ENCODE results near the gene MIX23. TPM values are rescaled to one million over a fixed set of nuclear protein-coding genes. Genes with fewer than 3 reads are reported as not detected.

The MIX23 gene
- total RNA-seq, 1 donor from 2014 or later = 43.3 TPM

DNA sequence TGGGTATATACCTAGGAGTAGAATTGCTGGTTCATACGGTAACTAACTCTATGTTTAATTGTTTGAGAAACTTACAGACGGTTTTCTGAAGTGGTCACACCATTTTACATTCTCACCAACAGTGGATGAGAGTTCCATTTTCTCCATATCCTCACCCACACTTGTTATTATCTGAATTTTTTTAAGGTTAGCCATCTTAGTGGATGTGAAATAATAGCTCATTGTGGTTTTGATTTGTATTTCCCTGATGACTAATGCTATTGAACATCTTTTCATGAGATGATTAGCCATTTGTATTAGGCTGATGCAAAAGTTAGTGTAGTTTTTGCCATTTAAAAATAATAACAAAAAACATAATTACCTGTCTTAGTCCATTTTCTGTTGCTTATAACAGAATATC is 39.4 kb downstream of the MIX23 start:
- ATAC-seq = peak; percentile 22

DNA sequence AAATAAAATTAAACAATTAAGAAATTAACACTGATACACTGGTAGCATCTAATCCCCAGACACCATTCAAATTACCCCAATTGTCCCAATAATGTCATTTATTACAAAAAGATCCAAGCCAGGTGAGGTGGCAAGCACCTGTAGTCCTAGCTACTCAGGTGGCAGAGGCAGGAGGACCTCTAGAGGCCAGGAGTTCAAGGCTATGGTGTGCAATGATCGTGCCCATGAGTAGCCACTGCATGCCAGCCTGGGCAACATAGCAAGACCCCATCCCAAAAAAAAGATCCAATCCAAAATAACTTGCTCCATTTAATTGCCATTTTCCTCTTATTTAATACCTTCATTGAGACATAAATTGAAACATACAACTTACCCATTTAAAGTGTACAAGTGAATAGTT is 40.2 kb downstream of the MIX23 start:
- ATAC-seq = peak; percentile 53

DNA sequence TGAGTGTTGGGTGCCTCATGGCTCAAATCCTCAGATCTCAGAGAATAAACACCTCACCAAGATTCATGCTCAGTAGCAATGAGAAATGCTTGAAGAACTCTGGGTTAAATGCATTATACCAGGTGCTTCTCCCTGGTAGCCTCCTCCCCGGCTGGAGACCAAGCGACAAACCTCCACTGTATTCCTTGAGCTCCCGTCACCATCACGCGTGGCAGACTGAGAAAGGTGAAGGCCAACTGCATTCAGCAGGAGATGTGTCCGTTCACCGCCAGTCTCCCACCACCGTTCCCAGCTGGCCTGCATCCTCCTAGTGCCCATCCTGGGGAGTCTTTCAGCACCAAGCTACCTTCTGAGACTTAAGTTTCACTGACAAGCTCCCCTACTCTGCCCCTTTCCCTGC is 50.5 kb downstream of the MIX23 start:
- no peak for ATAC-seq

DNA sequence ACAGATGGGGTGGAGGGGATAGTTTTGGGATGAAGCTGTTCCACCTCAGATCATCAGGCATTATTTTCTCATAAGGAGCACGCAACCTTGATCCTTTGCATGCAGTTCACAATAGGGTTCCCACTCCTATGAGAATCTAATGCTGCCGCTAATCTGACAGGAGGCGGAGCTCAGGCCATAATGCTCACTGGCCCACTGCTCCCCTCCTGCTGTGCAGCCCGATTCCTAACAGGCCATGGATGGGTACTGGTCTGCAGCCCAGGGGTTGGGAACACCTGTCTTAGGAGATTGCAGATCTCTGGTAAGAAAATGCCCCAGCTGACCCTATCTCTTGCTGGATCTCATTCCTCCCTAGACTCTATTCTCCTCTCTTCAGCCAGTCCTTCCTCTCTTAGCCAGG is 51.1 kb downstream of the MIX23 start:
- ATAC-seq = no peak

DNA sequence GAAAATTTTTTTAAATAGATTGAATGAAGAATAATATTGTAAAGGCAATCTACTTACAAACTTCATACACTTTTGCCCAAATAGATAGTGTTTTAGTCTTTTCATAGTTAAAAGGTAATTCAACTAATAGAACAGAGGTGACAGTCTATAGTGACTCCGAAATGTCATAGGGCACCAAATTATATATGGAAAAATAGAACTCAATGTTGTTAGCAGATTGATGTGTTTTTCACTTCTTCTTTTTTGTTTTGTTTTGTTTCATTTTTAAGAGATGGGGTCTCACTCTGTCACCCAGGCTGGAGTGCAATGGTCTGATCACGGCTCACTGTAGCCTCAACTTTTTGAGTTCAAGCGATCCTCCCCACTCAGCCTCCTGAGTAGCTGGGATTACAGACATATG is 57.3 kb downstream of the MIX23 start:
- ATAC-seq = no peak

DNA sequence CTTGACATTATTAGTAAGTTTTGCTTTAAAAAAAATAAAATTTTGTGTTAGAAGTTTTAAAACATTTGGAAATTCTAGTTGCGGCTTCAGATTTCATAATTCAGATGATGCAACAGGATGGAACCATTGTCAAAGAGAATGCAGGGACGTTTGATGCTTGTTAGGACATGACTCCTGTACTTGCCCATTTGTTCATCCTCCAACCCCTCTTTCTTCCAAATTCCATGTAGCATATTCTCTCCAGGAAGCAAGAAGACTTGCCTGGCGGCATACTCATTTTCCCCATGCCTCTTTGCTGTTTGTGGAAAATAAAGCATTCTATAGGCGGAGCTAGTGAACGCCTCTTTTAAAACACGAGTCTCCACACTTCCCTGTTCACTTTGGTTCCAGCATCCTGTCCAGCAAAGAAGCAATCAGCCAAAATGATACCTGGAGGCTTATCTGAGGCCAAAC is 58.1 kb downstream of the MIX23 start, which contains the start of gene CSTA:
Gene CSTA (plus strand): TSS at position 378 of the 453 bp plus-strand sequence. CDS start 45 bp downstream, at position 423.
- ATAC-seq = peak; percentile 89

DNA sequence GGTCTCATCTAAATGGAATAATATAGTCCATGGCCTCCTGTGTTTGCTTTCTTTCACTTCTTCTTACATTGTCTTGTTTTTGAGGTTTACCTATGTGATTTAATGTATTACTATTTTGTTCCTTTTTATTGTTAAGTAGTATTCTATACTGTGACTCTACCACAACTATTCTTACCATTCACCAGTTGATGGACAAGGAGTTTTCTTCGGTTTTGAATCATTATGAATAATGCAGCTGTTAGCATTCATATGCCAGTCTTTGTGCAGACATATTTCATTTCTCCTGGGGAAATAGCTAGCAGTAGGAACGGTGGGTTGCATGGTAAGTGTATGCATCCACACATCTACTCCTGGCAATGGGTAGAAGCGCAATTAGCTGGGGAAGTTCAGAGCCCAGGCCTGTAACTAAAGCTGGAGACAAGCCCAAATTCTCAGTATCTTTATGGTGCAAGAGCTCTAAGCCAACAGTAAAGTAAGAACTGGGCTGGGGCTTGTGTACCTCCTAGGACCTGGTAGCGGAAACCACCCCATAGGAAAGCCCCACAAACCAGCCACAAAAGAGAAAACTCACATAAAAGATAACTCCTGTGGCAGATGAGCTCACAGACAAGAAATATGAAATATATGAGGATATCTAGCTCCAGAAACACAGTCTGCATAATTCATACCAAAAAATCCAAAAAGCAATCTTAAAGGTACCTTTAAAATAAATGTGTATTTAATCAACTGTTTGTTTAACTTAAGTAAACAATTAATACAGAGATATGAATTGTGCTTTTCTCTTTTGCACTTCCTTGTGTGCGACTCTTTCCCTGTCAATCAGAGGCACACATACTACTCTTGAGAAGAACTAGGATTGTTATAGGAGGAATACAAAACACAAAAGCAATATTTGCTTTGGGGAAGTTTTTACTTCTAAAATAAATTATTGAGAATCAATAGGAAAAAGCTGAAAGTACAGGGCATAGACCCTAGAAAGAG is 60.6 kb downstream of the MIX23 start:
- no peak for ATAC-seq

DNA sequence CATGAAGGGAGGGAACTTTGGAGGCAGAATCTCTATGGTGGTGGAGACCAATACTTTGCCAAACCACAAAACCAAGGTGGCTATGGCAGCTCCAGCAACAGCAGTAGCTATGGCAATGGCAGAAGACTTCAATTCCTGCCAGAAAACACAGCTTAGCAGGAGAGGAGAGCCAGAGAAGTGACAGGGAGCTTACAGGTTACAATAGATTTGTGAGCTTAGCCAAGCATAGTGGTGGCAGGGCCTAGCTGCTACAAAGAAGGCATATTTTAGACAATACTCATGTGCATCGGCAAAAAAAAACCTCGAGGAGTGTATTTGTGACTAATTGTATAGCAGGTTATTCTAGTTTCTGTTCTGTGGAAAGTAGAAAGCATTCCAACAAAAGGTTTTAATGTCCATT is 64.4 kb downstream of the MIX23 start:
- peak; percentile 85 for ATAC-seq

DNA sequence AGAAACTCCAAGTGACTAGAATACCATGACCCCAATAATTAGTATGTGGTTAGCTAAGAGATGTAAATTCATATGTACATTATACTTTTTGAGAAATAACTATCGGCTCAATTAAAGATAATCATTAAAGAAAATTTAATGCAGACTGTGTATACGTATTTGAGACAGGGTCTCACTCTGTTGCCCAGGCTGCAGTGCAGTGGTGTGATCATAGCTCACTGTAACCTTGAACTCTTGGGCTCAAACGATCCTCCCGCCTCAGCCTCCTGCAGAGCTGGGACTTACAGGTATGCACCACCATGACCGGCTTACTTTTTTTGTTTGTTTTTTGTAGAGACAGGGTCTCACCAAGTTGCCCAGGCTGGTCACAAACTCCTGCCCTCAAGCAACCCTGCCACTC is 66.7 kb downstream of the MIX23 start:
- ATAC-seq = no peak

DNA sequence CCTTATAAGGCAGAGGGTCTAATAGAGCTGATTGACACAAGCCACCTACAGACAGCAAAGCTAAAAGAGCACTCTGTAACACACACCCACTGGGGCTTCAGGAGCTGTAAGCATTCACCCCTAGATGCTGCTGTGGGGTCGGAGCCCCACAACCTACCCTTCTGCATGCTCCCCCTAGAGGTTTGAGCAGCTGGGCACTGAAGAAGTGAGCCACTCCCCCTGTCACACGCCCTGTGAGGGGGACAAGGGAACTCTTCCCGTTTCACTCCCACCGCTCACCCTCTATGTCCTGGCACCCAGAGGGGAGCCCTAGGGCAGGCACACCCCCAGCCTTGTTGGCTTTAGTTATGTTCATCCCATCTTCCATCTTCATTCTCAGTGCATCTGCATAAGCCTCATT is 67.4 kb downstream of the MIX23 start:
- no peak for ATAC-seq

DNA sequence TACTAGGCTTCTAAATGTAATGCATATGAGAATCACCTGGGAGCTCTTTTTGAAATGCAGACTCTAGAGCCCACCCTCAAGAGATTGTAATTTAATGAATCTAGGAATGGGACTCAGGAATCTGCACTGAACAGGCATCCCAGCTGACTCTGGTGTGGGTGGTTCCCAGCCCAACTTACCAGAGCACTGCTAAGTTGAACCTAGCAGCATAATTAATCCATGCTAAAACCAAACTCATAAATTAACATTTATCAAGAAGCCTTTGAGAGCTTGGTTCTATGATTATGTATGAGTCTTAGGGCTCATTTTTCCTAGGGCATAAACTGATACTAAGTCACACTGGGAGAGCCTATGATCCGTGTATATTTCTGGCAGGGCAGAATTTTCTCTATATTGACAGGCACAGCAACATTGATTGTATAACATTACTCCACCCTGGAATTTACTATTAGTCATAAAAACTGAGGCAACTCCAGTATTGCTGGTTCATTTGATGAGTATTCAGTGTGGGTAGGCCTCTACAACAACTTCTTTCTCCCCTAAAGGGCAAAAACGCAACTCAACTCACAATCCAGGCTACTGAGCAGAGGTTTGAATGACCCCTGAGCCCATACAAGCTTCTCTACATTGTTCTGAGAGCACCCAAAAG is 68.7 kb downstream of the MIX23 start:
- ATAC-seq = peak; percentile 79

DNA sequence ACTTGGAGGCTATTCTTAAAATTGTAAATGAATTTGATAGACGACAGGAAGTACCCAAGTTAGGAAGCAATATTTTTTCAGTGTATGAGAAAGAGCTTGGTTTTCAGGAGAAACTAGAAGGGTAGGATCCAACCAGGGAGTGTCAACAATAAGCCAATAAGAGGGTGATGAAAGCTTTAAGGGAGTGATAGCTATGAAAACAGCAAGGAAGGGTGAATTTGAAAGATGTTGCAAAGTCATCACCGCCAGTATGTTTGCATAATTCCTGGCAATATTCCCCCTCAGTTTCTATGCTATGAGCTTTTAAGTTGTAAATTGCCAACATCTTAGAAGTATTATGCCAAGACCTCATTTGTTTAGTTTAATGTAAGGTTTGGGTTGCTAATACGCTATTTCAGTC is 69.8 kb downstream of the MIX23 start:
- ATAC-seq = peak; percentile 78

DNA sequence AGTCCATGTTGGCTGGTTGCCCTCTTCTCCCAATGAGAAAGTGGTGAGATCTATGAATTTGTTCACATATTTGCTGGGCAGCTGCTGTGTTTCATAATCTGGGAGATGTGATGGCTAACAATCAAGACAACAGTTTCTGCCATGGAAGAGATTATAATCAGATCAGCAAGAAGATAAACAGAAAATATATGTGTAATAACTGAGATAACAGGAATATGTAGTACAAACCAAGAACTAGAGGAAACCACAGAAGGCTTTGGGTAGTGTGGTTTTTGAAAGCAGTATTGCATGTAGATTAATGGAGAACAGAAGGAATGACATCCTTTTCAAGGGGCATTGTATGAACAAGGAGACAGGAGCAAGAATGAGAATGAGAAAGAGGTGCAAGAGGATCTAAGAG is 70.2 kb downstream of the MIX23 start:
- ATAC-seq = no peak

DNA sequence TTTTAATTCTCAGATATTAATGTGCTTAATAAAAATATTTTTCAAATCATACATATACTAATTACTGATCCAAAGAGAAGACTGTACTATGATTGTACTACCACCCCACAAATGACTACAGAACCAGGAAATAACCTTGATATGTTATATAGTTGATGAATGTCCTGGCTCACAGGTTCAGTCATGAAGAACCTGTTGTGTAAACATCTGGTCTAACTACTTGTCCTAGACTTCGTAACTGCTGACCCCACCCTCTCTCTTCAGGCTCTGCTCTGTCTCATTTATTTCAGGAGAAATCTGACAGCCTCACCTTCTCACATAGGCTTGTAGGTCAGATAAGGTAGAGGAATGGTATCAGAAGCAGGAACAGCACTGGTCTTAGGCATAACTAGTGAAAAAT is 72.7 kb downstream of the MIX23 start:
- peak; percentile 80 for ATAC-seq

Other genes with a start within 250 kb of the MIX23 start
- not detected for gene CASR, start 199.6 kb downstream of the MIX23 start, total RNA-seq
- gene CSTA, start 58.0 kb downstream of the MIX23 start, total RNA-seq = 2,321 TPM
- gene FAM162A, start 951 bp upstream of the MIX23 start, total RNA-seq = 106 TPM
- 1.9 TPM for gene WDR5B, start 32.8 kb upstream of the MIX23 start, total RNA-seq
- gene KPNA1, start 131.7 kb upstream of the MIX23 start, total RNA-seq = 54.2 TPM
- gene PARP9, start 181.1 kb upstream of the MIX23 start, total RNA-seq = 27.5 TPM
- 28.5 TPM for gene DTX3L, start 181.1 kb upstream of the MIX23 start, total RNA-seq
- 0.56 TPM for gene PARP15, start 194.4 kb upstream of the MIX23 start, total RNA-seq